HG03108 (cell line): Measurements from ENCODE around the gene ZYX.
"Not testable (repeated sequence)": the region's sequence is repeated elsewhere in the genome, so short reads cannot be mapped to it uniquely, and the experiment has no call there.

ENCODE experiments used
- ATAC-seq: cut with Tn5 transposase; IDR thresholded peaks from one replicate; pipeline ENCODE4 v1.9.1; 2021; ENCODE audit warnings: moderate library complexity; ENCODE audit not compliant: unreplicated experiment

Gene ZYX

DNA sequence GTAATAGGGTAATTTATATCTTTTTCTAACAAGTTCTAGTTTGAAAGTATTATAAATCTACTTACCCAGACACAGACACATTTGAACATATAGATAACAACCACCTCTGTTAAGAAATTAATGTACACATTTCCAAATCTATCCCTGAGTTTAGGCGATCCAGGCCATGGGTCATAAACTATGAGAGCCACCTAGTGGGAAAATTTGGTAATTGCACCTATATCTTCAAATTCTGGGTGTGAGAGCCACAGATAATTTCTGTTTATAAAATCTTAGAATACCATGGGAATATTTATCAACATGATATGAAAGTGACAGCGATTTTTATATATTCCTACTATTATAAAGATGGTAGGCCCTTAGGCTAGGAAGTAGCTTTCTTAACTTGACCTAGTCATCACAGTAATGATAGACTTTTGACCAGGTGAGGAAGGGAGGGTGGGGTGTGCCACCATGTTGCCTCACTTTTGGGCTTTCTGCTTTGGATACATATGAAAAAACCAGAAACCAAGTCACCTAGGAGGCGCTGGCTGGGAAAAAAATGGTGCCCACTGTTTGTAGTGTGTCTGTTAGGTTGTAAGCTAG is 35.5 kb downstream of the ZYX start:
- ATAC-seq = no peak

GRCh38 chr7:143417734-143418383 is 36.7 kb downstream of the ZYX start:
- ATAC-seq = no peak

DNA sequence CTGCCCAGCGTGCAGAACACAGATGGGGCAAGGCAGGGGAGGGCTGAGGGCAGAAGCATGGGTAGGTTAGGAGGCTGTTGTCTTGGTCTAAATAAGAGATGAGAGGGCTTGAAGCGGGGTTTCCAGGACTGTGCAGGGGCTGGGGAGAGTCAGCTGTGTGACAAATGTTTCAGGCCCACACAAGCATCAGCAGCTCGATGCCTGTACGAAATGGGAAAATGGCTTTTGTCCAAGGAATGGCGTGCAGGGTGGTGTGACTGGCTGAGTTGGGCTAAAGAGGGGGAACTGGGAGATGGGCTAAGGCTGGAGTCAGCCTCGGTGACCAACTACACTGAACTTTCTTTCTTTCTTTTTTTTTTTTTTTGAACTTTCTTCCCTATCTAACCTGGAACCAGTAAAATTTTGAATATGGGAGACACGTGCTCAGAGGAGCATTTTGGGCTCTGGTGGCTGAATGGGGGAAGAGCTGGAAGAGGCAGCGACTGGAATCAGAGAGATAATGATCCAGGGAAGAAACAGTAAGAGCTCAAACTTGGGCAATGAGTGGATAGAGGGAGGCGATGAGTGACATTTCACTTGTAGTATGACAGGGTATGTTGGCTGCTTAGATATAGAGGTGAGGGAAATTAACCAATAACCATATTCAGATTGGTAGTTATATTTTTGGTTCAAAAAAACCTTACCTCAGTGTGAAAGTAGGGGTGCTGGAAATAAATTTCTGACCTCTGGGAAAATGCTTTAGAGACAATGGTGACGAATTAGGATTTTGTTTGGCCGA is 37.7 kb downstream of the ZYX start:
- no peak for ATAC-seq

- no peak for ATAC-seq
These were observed 38.7 kb downstream of the ZYX start for GRCh38 chr7:143419880-143420279.

DNA sequence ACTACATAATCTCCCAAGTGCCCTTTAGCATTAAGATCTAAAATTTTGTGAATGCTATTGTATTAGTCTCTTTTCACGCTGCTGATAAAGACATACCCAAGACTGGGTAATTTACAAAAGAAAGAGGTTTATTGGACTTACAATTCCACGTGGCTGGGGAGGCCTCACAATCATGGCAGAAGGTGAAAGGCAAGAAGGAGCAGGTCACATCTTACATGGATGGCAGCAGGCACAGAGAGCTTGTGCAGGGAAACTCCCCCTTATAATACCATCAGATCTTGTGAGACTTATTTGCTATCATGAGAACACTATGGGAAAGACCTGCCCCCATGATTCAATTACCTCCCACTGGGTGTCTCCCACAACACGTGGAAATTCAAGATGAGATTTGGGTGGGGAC is 39.5 kb downstream of the ZYX start:
- not testable (repeated sequence) for ATAC-seq

- no peak for ATAC-seq
These were observed 40.9 kb downstream of the ZYX start for GRCh38 chr7:143422033-143422432.

- not testable (repeated sequence) for ATAC-seq
These were observed 43.3 kb downstream of the ZYX start for GRCh38 chr7:143424476-143424875.

DNA sequence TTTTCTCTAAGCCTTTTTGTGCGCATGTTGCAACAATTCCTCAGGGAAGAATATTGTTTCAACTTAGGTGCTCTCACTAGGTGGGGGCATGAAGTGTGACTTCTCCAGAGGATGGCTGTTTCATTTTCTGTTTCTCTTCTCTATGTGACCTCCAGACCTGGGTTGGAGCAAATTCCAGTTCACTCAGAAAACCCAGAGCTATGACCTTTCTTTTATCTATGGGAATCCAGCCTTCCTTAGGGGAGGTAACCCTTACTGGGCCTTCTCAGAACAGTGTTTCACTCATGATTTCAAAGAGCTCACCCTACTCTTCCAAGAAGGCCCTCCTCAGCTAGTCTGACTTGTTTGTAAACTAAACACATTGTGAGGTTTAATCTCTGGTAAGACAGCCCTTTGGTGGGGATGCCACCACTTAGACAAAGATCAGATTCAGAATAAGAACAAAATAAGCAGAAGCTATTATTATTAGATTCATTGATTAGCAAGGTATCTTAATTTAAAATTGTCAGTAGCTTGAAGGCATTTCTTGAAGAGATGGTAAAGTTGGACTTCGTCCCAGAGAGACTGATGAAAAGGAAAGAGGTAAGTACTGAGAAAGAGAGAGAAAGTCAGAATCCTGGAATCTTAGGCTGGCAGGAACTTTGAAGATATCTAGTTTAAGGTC is 45.5 kb downstream of the ZYX start:
- no peak for ATAC-seq

DNA sequence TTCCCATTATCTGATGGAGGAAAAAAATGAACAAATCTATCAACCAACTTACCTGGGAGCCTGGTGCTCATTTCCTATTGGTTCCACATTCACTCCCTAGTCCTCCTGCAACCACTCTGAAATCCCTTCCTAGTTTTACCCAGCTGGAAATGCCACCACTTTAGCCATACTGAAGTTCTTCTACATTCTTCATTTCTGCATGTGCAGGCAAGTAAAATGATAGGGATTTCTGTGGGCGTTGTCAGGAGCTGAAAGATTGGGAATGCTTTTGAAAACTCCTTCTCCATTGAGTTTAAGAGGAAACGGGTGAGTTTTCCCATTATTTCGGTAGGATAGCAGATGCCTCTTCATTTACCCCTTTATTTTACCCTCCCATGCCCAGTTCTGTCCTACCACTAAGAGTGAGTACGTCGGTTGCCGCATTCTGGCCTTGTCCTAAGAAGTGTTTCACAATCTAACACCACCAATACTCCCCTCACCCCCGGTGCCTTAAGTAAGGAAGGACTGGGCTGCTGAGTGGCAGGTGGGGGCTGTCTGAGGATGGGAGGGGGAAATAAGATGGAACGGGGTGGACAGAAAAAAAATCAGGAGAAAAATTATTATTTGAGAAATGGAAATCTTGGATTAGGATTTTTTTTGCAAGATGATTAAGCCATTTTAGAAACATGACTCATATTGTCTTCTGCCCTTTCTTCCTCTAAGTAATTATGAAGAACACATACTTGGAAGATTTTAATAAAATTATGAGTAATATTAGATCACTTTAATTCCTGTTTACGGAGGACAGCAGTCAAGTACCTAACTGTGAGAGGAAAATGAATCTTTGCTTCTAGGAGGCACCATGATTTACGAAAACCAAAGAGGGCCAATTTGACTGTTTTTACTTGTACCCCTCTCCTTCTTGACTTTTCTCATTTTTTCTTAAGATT is 48.9 kb downstream of the ZYX start:
- ATAC-seq = no peak

DNA sequence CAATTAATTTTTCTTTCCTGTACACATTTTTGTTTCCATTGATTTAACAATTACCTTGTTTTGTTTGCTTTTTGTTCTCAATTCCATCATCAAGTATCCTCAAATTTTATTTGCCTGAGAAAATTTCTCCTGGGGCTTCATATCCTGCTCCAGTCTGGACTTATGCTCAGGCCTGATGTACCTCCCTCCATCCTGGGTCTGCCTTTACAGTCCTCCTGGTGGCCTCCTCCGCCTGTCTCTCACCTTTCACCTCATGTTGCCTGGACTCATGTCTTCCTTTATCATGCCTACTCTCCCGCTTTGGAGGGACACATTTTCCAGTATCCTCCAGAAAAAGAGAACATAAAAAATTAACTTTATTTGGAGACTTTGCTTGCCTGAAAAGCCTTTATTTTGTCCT is 50.0 kb downstream of the ZYX start:
- ATAC-seq = no peak

DNA sequence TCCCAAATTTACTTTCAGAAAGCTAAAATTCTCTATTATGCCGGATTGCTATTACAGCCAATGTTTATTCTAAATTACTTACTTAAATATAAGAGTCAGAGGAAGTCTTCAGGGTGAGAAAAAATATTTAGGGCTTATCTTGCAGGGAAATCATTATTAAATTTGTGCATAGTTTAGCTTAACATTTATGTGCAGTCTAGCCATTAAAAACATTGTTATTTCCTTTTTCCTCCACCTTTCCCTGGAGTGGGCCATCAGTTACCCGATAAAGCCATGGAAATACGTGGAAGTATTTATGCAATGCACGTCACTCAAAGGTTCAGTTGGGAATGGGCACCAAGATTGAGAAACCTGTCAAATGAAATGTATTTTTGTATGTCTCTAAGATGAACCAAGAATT is 52.6 kb downstream of the ZYX start:
- ATAC-seq = no peak

DNA sequence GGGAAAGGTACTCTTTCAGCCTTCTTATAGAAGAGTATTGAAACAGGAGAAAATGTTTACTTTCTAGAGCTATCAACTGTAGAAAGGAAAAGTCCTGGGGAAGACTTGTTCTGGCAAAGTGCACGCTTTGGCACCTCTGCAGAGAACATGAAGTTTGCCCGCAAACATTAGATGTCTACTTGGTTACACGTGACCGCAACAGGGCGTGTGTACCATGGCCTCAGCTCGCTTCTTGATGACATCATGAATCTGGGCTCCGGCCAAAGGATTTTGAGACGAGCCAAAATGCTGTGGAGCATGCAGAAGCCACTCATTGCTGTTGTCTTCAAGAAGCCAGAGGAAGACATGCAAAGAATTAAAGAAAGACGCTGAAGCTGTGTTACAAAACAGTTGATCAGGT is 53.5 kb downstream of the ZYX start:
- ATAC-seq = no peak

DNA sequence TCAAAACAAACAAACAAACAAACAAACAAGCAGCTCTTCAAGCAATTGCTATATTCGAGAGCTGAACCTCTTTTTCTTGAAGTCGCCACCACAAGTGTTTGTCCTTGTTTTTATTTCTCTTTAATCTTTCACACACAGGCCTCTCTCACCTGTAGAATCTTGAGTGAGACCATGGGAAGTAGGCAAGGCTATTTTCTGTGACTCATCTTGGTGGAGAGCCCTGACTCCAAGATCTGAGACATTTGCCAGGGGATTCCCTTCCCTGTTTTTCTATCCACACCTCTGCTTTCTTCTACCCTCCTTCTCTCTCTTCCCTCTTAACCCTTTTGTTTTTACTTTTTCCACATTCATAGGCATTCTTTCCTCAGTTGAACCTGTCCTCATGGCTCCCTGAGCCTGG is 54.1 kb downstream of the ZYX start:
- ATAC-seq = no peak

- peak; percentile 72 for ATAC-seq
These were observed 55.3 kb downstream of the ZYX start for GRCh38 chr7:143436325-143436946.

- ATAC-seq = no peak
These were observed 56.4 kb downstream of the ZYX start for GRCh38 chr7:143437578-143437977.

DNA sequence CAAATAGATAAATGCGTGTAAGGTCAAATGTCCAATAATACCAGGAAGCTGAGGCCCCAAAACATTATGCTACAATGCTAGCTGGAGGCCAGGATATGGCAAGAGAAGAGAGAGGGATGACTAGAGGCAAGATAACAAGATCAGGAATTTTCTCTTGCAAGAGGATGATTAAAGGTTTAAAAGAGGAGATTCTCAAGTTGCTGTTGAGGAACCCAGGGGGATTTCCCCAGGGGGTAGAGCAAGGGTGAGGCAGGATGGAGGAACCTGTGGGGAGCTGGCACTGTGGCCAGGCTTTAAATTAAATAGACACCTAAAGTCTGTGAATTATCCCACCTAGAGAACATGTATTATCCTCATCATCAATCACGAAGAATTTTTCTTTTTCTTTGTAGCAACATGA is 58.7 kb downstream of the ZYX start:
- no peak for ATAC-seq
